Ovary (tissue), 9 donors: ENCODE measurements around the gene PLEKHN1. TPM values are rescaled to one million over a fixed set of nuclear protein-coding genes. Genes with fewer than 3 reads are reported as not detected.
"Not testable (repeated sequence)": the region's sequence is repeated elsewhere in the genome, so short reads cannot be mapped to it uniquely, and the experiment has no call there.

Experiments used
- DNase-seq, 5 donors: peaks; one replicate each; pipeline ENCODE4 v3.0.0-alpha.2; 2019 to 2020
- H3K27ac ChIP-seq, 2 donors: fragments of 200-600 bp; one replicate each; pipeline versions ENCODE4 v1.5.1 to v1.8.0; 2019 to 2022
- H3K27me3 ChIP-seq: fragments of 200-600 bp; one replicate; pipeline ENCODE4 v1.8.0; 2022
- H3K36me3 ChIP-seq: fragments of 200-600 bp; sonication (generic); one replicate; pipeline ENCODE4 v1.5.1; 2019
- H3K4me1 ChIP-seq: one replicate; pipeline ENCODE4 v1.8.1; 2013; ENCODE audit warnings: mild to moderate bottlenecking, moderate library complexity; ENCODE audit not compliant: insufficient read depth
- H3K4me3 ChIP-seq: fragments of 200-600 bp; sonication (generic); one replicate; pipeline ENCODE4 v1.5.1; 2017
- H3K9me3 ChIP-seq, 2 donors: fragments of 200-600 bp in 1 of 2; sonication (generic) in 1 of 2; one replicate each; pipeline versions ENCODE4 v1.5.1 to v1.8.1; 2013 to 2019; ENCODE audit warnings: mild to moderate bottlenecking in 1 of 2, moderate library complexity in 1 of 2
- EP300 ChIP-seq: sonication (generic); formaldehyde crosslinking; IDR thresholded peaks from one replicate; pipeline ENCODE4 v1.6.1; 2017; ENCODE audit warnings: antibody characterized with exemption
- POLR2A ChIP-seq: fragments of 450-650 bp; IDR thresholded peaks from one replicate; pipeline ENCODE4 v1.6.1; 2017; ENCODE audit warnings: antibody characterized with exemption, mild to moderate bottlenecking, moderate library complexity
- WGBS, 3 donors: extraction: QIAGEN DNeasy Blood & Tissue Kit in 1 of 3; methylation state at CpG; one replicate each; pipeline versions ENCODE4 v1.1.5 to v1.1.7; 2013 to 2017; 5-methylcytosine and 5-hydroxymethylcytosine counted together
- intact Hi-C, 4 donors: fragments of 100-400 bp; cut with DNase I; formaldehyde crosslinking; loops; one replicate each; pipeline versions ENCODE4 v1.11.0 to v1.15.1; 2022 to 2023
- polyA plus RNA-seq, 2 donors: library from polyadenylated mRNA; stranded (reverse); fragments of 200-250 nt in 1 of 2; fragments of 350-450 nt in 1 of 2; fragmentation: Illumina TruSeq in 1 of 2; extraction: RNeasy Lipid Tissue Mini Kit (QIAGEN cat#74804) in 1 of 2; gene quantifications; one replicate each; pipeline ENCODE4 v1.2.3, GENCODE V29; 2013 to 2014
- total RNA-seq, 7 donors: library from RNA; depleted of rRNA in 2 of 7; stranded (reverse); fragments of >200 nt in 2 of 7; fragmentation: NEBNext Ultra II Directional in 3 of 7; extraction: Animal tissue kit (Norgen Biotek cat#: 25700) in 3 of 7; gene quantifications; one replicate each; pipeline versions ENCODE4 v1.1.0 to v1.2.4, GENCODE V29; 2016 to 2023
- TF ChIP-seq, protein P1 (sequence below), 3 donors: fragments of 450-650 bp in 2 of 3; fragments of 200-600 bp in 1 of 3; IDR thresholded peaks; one replicate each; pipeline versions ENCODE4 v1.5.1 to v1.8.0; 2016 to 2022; ENCODE audit warnings: antibody characterized with exemption in 3 of 3, mild to moderate bottlenecking in 1 of 3
- donor health status: DM: no; HTN: no; CAD: no; lungs with moderate emphysema.
- donor health status: DM: no; HTN: no; CAD: no.
- donor health status: Bipolar disorder and iron deficiency.
- donor health status: DM: yes; HTN: yes; CAD: no.
- donor health status: DM: no; HTN: no; CAD: no.
- donor health status: DM: yes; HTN: yes; CAD: no.

The PLEKHN1 gene
- total and polyA plus RNA-seq, 9 donors, result 0.10 to 0.34 (median 0.16) TPM; not detected in 3

GRCh38 chr1:984476-984814 is 18.2 kb downstream of the PLEKHN1 start:
- TF ChIP-seq POLR2A, result no peak
- Histone ChIP-seq H3K36me3 (no peaks in the 10 kb centered on the region), H3K9me3 (no peaks in the 10 kb centered on the region), H3K27ac (no peak overlapping the region), H3K4me1 (no peaks in the 10 kb centered on the region), H3K27me3 (no peaks in the 10 kb centered on the region), H3K4me3 (no peak overlapping the region)
- WGBS, 3 donors, result 38 to 56% (median 47%) methylated on average over 12 of the region's 12 CpGs
- no peak for DNase-seq
- intact Hi-C loops, result loop anchor here in 2 of 4 donors (2.0 to 10.0 kb wide), 2 partner anchors 78 to 310 kb away; no protein-coding TSS in a partner anchor

DNA sequence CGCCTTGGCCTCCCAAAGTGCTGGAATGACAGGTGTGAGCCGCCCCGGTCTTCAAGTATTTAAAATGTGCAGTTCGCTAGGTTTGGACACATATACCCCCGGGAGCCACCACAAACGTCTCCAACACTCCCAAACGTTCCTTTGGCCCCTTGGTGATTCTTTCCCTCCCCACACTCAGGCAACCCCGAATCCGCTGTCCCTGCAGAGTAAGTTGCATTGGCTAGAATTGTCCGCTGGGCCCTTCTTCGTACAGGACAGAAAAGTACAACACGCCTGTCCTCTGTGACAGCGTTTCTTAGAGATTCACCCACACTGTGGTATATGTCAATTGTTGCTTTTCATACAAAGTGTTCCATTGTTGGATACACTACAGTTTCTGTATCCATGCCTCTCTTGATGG is 18.8 kb downstream of the PLEKHN1 start:
- Histone ChIP-seq H3K4me1 (no peaks in the 10 kb centered on the region), H3K36me3 (no peaks in the 10 kb centered on the region), H3K27ac (no peak overlapping the region), H3K9me3 (no peaks in the 10 kb centered on the region), H3K27me3 (no peaks in the 10 kb centered on the region), H3K4me3 (no peak overlapping the region)
- intact Hi-C loops, result loop anchor here in 2 of 4 donors (2.0 to 10.0 kb wide), 2 partner anchors 78 to 310 kb away; no protein-coding TSS in a partner anchor
- TF ChIP-seq POLR2A (no peak), EP300 (no peak)
- TF ChIP-seq, protein P1, sequence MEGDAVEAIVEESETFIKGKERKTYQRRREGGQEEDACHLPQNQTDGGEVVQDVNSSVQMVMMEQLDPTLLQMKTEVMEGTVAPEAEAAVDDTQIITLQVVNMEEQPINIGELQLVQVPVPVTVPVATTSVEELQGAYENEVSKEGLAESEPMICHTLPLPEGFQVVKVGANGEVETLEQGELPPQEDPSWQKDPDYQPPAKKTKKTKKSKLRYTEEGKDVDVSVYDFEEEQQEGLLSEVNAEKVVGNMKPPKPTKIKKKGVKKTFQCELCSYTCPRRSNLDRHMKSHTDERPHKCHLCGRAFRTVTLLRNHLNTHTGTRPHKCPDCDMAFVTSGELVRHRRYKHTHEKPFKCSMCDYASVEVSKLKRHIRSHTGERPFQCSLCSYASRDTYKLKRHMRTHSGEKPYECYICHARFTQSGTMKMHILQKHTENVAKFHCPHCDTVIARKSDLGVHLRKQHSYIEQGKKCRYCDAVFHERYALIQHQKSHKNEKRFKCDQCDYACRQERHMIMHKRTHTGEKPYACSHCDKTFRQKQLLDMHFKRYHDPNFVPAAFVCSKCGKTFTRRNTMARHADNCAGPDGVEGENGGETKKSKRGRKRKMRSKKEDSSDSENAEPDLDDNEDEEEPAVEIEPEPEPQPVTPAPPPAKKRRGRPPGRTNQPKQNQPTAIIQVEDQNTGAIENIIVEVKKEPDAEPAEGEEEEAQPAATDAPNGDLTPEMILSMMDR (IDR thresholded peaks at IDR 0.05), result no peak
- no peak for DNase-seq
- WGBS, 3 donors, result 69 to 81% (median 75%) methylated on average over 13 of the region's 13 CpGs

GRCh38 chr1:988061-988460 is 21.8 kb downstream of the PLEKHN1 start:
- H3K27me3 ChIP-seq, DNase-seq, H3K9me3 ChIP-seq, H3K27ac ChIP-seq, H3K36me3 ChIP-seq, H3K4me3 ChIP-seq, H3K4me1 ChIP-seq: not testable (repeated sequence)
- intact Hi-C loops, result loop anchor here in 2 of 4 donors (10.0 kb wide), 1 partner anchor 307 kb away; no protein-coding TSS in a partner anchor
- 78 to 88% (median 86%) methylated on average over 5 of the region's 5 CpGs for WGBS, 3 donors

DNA sequence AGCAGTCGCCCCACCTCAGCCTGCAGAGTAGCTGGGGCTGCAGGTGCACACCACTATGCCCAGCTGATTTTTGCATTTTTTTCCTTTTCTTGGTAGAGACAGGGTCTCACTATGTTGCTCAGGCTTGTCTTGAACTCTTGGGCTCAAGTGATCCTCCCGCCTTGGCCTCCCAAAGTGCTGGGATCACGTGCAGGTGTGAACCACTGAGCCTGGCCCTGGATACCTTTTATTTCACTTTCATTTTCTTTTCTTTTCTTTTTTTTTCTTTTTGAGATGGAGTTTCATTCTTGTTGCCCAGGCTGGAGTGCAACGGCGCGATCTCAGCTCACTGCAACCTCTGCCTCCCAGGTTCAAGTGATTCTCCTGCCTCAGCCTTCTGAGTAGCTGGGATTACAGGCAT is 25.0 kb downstream of the PLEKHN1 start:
- intact Hi-C loops, H3K27me3 ChIP-seq, H3K9me3 ChIP-seq, H3K27ac ChIP-seq, H3K4me3 ChIP-seq, H3K36me3 ChIP-seq, H3K4me1 ChIP-seq, DNase-seq: not testable (repeated sequence)
- WGBS, 3 donors, result 93 to 96% (median 96%) methylated on average over 6 of the region's 6 CpGs

GRCh38 chr1:991895-992294 is 25.6 kb downstream of the PLEKHN1 start:
- intact Hi-C loops, result no loop called here
- WGBS, 3 donors, result 93 to 94% (median 94%) methylated on average over 10 of the region's 10 CpGs
- H3K4me3 ChIP-seq, result no peak overlapping the region
- H3K27me3 ChIP-seq, result no peaks in the 10 kb centered on the region
- DNase-seq, result no peak
- TF ChIP-seq, protein P1 (IDR thresholded peaks at IDR 0.05), result no peak
- no peak for TF ChIP-seq EP300
- no peak for TF ChIP-seq POLR2A
- peaks cover 0 to 4% of the 10 kb centered on the region in 2 donors for H3K9me3 ChIP-seq
- H3K4me1 ChIP-seq, result no peaks in the 10 kb centered on the region
- no peaks in the 10 kb centered on the region for H3K36me3 ChIP-seq
- H3K27ac ChIP-seq, result no peak overlapping the region

DNA sequence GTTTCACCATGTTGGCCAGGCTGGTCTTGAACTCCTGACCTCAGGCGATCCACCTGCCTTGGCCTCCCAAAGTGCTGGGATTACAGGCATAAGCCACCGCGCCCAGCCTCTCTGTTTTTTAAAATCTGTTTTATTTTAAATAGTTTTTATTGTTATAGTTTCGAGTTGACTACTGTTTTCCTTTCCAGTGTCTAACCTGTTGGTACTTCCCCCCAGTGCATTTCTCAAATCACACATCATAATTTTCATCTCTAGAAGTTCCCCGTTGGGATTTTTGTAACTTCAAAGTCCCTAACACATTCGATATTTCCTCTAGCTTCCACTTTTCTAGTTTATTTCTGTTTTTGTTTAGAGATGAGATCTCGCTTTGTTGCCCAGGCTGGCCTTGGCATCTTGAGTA is 26.1 kb downstream of the PLEKHN1 start:
- peaks cover 0 to 4% of the 10 kb centered on the region in 2 donors for H3K9me3 ChIP-seq

More for the DNA sequence above, 26.1 kb downstream of the PLEKHN1 start:
- intact Hi-C loops, result no loop called here
- Histone ChIP-seq H3K27me3 (no peaks in the 10 kb centered on the region), H3K4me1 (no peaks in the 10 kb centered on the region), H3K4me3 (no peak overlapping the region), H3K36me3 (no peaks in the 10 kb centered on the region), H3K27ac (no peak overlapping the region)
- 87 to 93% (median 91%) methylated on average over 7 of the region's 7 CpGs for WGBS, 3 donors
- TF ChIP-seq, protein P1 (IDR thresholded peaks at IDR 0.05), result no peak
- no peak for DNase-seq
